Brain pericyte (primary cell): ENCODE data around the gene RNF166.

Experiments used
- DNase-seq: peaks from one replicate; pipeline ENCODE4 v3.0.0-alpha.2; 2012; ENCODE audit warnings: low read depth, low spot score

The RNF166 gene, protein sequence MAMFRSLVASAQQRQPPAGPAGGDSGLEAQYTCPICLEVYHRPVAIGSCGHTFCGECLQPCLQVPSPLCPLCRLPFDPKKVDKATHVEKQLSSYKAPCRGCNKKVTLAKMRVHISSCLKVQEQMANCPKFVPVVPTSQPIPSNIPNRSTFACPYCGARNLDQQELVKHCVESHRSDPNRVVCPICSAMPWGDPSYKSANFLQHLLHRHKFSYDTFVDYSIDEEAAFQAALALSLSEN

DNA sequence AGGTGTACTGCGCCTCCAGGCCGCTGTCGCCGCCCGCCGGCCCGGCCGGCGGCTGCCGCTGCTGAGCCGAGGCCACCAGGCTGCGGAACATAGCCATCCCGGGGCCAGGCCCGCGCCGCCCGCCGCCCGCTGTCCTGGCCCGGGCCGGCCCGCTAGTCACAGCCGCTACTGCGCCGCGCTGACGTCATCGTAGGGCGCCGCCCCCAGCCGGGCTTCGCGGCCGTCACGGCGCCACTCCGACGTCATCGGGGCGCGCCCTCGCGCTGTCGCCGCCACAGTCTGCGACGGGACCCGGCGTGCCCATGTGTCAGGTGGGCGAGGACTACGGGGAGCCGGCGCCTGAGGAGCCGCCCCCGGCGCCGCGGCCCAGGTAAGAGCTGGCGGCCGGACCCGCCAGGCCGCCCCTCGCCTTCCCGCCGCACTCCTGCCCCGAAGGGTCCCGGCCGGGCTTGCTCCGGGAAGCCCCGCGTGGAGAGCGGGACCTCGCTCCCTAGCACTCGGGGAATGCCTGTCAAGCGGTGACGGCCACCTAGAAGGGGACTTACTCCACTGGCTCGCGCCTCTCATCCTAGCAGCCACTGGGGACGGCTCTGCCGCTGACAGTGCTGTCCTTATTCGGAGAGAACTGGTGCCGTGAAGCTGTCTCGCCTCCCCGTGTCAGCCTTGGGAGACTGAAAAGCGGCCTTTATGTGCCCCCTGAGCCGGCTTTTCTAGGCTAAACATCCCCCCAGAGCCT lies at the start of gene RNF166, which contains the start of gene CTU2:
RNF166 (minus strand) TSS at position 180 of the 736 bp plus-strand sequence; CDS start at position 97, 83 bp downstream.
CTU2 (plus strand) TSS at position 275 of the 736 bp plus-strand sequence; CDS start at position 303, 28 bp downstream.
- no peak for DNase-seq

DNA sequence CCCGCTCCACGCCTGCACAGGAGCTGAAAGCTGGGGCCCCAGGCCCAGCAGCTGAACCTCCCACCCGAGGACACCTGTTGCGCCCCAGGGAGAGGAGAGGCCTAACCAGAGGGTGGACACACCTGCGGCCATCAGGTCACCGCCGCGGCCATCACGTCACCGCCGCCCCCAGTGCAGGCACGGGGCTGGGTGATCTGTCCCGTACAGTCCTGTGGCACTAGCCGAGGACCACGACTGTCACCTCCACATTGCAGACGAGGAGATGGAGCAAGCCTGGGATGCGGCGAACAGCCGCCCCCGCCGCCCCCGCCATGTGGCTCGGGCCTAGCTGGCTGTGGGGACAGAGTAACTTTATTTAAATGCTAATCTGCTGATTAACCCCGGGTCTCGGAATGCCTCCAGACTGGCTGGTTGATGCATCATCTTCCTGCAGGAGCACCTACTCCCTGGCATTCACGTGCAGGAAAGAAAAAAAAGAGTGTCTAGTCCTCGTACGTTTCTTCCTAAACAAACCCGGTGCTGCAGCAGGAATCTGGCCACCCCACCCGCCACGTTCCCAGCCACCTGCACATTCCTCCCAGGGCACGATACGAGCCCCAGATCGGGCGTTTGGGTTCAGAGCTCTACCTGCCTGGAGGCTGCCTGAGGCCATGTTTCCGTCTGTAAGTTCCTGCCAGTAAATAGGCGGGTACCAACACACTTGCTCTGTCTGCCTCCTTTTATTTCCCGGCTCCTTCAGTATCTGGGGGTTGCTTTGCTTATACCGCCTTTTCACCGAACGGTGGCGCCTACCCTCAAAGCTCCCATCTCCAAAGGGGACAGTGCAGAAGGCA lies 48.9 kb upstream of the RNF166 start:
- DNase-seq, result no peak

DNA sequence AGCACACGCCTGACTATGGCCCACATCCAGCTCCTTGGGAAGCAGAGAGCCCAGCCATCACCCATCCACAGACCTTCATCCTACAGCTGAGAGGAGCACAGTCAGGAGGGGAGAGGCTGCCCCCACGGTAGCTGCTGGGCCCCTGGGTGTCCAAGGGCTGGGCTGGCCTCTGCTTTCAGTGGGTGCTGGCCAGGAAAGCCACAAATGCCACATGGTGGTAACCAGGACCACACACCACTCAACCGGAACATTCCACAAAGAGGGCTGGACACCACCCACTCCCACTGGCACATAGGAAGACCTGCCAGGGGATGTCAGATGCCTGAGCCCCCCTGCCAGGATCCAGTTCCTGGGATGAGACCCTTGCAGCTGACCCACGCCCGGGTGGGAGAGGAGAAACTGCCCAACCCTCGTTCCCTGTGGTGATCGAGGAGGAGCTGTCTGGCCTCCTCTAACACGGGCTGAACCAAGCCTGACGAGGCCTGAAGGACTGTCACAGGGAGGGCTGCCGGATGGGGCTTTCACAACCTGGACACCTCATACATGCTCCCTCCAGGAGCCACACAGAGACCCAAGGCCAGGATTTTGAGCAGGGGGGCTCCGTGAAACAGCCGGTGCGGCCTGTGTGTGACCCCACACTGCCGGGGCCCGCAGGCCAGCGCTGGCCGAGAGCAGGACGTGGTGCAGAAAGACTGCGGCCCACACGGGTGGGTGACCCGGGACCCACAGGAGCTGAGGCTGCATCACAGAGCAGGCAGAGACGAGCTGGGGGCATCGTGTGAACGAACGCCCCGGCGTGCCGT lies 48.1 kb upstream of the RNF166 start:
- no peak for DNase-seq

DNA sequence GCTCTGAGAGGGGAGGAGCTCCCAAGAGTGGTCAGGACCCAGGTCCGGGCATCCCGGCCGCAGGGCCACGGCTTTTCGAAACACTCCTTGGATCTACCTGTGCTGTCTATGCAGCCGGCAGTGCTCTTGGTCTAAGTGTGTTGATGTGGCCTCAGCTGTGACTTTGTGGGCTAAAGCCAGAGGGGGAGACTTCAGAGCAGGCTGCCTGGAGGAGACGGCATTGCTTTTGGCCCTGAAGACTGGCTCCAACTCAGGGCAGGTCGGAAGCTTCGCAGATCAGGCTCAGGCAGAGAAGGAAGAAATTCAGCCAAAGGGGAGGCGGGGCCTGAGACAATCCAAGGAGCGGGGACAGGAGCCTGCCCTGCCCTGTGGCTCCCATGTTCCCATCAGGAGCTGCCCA lies 47.4 kb upstream of the RNF166 start:
- DNase-seq, result no peak

DNA sequence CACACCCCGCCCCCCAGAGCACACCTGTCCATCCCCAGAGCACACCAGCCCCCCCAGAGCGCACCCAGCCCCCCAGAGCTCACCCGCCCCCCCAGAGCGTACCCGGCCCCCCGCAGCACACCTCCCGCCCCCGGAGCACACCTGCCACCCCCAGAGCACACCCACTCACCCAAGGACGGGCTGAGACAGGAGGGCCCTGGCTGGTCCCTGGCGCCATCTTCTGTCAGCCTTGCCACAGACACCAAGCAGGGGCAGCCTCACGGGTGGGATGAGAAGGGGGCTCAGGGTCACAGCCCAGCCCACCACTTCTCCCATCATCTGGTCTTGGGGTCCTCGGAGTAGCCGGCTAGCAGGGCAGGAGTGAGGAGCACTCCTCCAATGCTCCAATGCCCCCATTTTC lies 47.0 kb upstream of the RNF166 start:
- DNase-seq, result no peak

DNA sequence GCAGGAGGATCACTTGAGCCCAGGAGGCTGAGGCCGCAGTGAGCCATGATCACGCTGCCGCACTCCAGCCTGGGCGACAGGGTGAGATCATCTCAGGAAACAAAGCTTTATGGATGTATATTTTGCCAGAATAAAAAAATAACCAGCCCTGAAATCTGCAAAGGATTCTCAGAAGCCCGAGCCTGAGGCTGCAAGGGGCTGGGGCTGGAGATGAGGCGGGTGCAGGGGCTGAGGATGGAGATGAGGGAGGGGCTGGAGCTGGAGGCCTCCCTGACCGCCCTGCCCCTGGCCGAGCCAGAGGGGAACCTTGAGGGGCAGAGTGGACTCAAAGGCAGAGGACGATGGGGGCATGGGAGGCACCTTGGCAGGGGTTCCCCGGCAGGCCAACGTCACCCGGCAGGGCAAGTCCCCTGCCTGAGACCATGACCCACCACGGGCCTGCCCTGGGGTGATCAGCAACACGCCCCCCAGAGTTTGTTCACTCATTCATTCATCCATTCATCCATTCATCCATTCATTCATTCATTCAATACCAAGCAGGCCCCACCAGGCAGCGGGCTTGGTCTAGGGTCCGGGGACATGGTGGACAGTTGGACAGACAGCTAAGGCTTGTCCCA lies 46.3 kb upstream of the RNF166 start:
- DNase-seq, result no peak

DNA sequence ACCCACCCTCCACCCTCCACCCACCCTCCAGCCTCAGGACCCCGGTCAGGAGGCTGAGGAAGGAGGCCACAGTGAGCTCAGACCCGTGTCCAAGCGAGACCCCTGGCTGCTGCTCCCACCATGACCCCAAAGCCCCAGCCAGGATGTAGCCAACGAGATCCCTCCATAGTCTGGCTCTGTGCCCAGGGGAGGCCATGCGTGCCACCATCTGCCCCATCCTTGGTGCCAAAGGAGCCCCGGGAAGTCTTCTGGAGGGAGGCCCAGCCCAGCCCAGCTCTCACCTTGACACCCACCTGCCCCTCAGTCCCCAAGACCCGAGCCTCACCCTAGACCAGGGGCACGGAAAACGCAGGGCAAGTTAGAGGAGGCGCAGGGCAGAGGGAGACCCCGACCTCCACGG lies 44.6 kb upstream of the RNF166 start:
- DNase-seq, result no peak

DNA sequence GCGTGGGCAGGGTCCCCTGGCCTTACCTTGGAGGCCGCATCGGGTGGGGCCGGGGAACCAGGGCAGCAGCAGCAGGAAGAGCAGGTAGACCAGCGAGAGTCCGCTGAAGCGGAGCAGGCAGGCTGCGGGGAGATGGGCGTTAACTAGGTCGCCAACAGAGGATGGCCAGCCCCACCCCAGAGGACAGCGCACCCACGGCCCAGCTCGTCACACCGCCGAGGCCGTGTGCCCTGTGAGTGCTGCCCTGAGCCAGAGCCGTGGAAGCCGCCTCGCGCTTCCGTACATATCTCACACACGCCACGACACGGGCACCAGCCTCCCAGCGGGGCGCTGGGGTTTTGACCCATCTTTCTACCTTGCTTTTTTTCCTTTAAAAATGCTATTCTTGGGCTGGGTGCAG lies 43.1 kb upstream of the RNF166 start:
- DNase-seq, result no peak

DNA sequence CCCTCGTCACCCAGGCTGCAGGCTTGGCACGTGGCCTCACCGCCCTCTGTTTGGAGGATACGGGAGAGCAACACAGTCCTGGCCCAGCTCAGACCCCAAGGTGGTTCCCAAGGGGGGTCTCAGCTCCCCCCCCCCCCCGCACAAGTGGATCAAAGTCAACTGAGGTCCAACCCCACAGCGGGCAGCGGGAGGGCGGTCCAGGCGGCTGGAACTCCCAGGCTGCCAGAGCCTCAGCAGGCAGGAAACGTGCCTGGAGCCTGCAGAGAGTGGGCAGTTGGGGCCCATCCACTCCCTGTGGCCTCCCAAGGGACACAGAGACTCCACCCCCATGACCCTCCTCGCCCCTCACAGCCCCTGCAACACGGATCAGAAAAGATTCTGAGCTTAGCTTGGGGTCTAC lies 42.2 kb upstream of the RNF166 start:
- no peak for DNase-seq

DNA sequence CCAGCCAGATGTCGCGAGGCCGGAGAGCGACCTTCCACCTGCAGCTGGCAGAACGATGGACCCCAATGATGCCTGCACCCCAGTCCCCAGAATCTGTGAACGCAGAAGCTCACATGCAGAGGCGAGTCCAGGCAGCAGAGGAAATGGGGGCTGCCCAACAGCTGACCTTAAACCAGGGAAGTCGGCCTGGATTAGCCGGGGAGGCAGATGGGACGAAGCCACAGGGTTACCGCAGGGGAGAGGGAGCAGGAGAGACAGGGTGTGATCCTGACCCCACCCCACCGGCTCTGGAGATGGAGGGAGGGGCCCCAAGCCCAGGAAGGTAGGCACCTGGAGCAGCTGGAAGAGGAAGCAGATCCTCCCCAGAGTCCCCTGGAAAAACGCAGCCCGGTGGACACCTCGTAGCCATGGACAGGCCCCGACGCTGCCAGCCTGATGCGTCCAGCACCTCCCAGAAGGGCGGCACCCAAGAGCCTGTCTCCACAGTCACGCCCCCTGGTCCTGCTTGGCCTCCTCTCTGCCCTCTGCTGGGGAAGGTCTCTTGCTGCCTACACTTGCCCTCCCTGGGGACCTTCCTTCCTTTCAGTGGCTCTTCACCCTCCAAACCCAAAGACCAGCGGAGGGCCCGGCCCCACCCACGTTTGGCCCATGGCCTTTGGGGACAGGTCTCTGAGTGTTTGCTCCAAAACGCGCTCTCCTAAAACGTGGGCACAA lies 41.5 kb upstream of the RNF166 start:
- DNase-seq, result no peak

DNA sequence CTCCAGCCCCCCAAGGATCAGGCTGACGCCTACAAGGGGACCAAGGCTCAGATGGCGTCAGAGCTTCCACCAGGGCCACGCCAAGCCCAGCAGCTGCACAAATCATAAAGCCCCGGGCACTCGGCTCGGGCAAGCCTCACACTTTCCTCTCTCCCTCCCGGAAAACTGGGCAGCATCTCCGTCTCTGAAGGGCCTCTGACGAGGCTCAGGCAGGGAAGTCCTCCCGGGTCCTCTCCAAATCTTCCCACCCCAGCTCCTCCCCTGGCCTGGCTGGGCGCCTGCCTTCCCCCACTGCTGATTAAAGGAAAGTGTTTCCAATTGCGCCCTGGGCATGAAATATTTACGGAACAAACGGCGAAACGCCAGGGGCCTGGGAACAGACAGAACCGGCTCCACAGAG lies 40.3 kb upstream of the RNF166 start:
- DNase-seq, result no peak

DNA sequence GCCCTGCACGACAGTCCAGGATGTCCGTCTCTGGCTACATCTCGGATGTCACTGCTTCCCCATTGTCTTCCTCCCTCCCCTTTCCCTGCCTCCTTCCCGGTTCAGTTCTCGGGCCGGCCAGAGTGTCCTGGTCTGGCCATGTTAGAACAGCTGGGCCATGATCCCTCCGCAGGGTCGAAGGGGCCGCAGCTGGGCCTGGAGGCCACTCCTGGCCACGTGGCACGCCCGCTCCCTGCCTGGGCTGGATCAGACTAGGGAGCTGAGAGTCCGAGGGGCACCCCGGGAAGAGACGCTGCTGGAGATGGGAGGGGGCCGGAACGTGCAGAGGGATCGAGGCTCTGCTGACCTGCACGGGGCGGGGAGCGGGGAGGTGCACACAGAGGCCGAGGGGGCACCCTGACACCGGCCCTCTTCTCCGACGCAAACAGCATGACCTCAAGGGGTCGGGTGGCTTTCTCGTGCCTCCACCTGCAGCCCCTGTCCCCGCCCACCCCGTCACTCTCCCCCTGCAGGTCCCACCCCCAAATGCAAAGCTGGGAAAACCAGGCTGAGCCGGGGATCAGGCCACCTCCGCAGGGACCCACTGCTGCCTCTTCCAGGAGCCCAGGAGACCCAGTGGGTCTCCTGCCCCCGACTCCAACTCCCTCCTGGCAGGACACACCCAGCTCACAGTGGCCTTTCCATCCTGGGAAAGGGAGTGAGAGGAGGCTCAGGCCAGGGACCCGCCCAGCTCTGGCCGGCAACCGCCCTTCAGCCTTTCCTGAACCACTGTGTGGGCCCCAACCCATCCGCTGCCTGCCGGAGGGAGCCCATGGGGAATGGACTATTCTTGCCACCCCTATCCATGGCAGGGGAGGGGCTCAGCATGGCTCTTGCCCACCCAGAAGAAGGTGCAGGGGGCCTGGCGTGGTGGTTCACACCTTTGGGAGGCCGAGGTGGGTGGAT lies 38.6 kb upstream of the RNF166 start:
- DNase-seq, result no peak

DNA sequence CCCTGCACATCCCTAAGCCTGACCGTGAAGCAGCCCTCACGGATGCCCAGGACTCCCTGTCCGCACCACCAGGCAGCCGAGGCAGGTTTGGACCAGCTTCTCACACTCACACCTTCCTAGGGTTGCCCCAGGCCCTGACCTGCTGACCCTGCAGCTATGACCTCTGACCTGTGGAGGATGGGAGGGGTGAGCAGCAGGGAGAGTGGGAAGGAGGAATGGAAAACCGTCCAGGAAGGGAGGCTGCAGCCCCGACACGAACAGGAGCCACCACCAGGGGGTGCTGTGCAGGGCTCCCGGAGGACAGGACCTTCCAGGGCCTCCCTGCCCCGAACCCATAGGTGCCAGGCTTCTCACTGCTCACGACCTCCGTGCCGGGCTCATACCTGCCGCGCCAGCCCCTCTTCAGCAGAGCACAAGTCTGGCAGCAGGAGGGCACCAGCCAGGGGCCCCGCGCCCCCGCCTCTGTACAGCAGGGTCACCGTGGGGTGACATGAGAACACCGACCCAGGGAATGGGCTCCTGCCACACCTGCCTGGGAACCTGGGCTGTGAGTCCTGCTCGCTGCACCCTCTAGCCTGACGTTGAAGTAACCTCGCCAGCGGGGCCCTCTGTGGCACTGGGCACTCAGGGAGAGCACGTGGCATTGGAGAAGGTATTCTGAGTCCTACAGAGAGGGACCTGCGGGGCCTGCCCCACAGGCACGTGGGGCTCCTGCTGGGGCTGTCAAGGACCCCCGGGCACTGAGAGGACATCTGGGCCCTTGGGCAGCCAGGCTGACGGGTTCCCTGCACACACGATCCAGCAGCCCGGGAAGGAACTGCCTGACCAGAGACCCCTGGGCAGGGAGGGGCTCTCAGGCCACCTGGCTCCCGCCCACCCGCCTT lies 37.7 kb upstream of the RNF166 start:
- no peak for DNase-seq

DNA sequence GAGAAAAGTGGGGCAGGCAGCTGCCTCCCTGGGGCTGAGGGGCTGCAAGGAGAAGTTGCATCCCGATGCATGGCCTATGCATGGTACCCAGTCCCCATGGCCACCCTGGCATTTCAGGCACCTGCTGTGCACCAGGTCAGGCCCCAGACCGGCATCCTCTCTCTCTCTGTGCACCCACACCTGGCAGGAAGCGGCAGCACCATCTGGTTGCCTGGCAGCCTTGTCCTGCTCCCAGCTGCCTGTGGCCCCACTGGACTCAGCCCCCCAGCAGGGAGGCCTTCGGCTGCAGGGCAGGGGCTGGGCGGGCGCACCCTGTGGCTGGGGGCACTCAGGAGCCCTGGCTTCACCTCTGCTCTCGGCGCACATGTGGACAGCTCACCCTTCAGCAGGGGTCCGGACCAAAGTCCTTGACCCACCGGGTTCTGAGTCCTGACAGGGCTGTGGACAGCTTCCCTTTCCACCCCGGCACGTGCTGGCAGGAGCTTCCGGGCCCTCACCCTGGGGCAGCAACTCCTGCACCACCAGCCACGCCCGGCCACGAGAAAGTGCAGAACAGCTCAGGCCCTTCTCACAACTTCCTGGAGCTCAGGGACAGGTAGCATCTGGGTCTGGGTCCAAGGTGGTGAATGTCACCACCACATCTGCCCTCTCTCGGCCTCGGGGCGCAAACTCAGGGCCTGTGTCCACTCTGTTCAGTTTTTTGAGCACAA lies 36.8 kb upstream of the RNF166 start:
- no peak for DNase-seq

DNA sequence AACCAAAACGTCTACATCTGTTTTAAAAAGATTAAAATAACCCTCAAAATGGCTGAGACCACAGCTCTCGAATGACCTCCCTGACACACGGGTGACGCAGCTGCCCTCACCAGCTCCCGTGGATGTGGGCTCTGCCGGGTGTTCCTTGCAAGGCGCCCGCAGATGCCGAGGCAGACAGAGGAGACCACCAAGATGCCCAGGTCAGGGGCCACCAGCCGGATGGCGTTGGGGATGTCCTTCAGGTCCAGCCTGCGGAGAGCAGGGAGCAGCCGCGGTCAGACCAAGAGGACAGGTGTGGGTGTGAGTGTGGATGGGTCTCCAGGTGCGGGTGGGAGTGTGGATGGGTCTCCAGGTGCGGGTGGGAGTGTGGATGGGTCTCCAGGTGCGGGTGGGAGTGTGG lies 35.2 kb upstream of the RNF166 start:
- DNase-seq, result no peak

DNA sequence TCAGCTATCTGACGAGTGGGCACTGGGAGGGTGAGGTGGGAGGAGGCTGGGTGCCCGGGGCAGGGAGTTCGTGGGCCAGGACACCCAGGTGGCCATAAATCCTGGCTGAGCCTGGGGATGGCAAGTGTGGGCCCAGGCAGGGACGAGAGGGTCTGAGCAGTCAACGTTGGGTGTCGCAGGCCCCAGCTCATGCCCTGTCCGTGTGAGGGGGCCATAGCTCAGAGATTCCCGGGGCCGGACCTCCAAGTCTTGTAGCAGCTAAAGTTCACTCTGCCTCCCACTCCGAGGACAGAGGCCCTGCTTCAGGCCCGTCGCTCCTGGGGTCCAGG lies 34.5 kb upstream of the RNF166 start:
- no peak for DNase-seq

DNA sequence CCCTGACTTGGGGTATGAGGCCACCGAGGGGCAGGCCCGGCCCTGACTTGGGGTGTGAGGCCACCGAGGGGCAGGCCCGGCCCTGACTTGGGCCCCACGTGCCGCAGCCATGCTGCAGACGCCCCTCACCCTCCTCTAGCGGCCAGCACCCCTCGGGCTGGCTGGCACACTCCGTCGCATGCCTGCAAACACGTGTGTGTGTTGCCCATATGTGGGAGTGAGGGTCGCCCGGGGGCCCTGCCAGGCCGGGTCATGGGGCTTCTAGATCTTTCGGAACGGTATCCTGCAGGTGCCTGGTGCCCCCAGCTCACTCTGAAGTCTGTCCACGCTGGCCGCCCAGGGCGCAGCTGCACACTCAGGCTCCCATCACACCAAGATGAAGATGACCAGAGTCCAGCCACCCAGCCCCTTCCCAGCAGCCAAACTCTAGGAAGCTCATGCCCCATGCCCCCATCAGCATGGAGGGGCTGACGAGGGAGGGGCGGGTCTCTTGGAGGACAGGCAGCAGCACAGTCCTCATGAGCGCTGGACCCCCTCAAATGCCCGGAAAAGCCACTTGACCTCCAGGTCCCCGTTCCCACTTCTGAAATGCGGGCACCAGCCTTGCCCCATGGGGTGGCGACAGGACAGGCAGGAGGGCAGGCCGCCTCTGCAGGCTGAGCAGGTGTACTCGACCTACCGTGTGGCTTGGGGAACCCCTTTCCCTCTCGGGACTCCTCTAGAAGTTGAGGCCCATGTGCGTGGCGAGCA lies 33.9 kb upstream of the RNF166 start:
- no peak for DNase-seq
